ENCODE results near the gene BHLHE40.

DNA sequence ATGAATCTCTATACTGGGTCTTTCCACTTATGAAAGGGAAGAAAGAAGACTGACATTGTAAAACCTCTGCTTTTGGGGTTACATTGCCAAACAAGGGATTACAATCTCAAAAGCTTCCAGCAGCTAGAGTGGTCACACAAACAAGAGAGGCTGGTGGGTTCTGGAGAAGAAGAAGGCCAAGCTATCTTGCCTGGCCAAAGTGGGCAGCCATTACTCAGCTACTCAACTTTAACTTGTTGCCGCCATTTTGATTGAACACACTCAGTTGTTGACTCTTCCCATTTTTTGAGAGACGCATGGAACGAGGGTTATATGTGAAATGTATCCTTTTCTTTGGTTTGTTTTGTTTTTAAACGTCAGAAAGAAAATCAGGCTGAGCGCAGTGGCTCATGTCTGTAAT lies 50.9 kb downstream of the BHLHE40 start:
- TF ChIP-seq POLR2A (IDR thresholded peaks at IDR 0.05; ENCODE audit: low read length) (no peak), GATA1 (IDR thresholded peaks at IDR 0.05; ENCODE audit: low read depth, low read length) (no peak)
